GM12878 (cell line): ENCODE measurements around the gene LDLRAD3.

ENCODE experiments used
- BCL3 ChIP-seq: IDR thresholded peaks from 2 replicates; pipeline ENCODE4 v1.6.1; 2011; ENCODE audit warnings: borderline replicate concordance, low read depth, mild to moderate bottlenecking, moderate library complexity, low read length; ENCODE audit not compliant: insufficient read depth, poor library complexity, severe bottlenecking
- EZH2 ChIP-seq: IDR thresholded peaks from 2 replicates; pipeline ENCODE4 v1.6.1; 2012; ENCODE audit warnings: low read depth, mild to moderate bottlenecking, control low read depth, inconsistent platforms, low read length, borderline replicate concordance; ENCODE audit not compliant: control insufficient read depth
- POLR2A ChIP-seq: IDR thresholded peaks from 2 replicates; pipeline ENCODE4 v1.6.1; 2011; ENCODE audit warnings: low read depth, mild to moderate bottlenecking, low read length
- ZSCAN29 ChIP-seq: fragments of 450-650 bp; IDR thresholded peaks from 2 replicates; pipeline ENCODE4 v1.6.1; 2017; ENCODE audit warnings: mild to moderate bottlenecking, moderate library complexity
- ZZZ3 ChIP-seq: IDR thresholded peaks from 2 replicates; pipeline ENCODE4 v1.6.1; 2011; ENCODE audit warnings: low read depth; ENCODE audit not compliant: control insufficient read depth, insufficient read length

DNA sequence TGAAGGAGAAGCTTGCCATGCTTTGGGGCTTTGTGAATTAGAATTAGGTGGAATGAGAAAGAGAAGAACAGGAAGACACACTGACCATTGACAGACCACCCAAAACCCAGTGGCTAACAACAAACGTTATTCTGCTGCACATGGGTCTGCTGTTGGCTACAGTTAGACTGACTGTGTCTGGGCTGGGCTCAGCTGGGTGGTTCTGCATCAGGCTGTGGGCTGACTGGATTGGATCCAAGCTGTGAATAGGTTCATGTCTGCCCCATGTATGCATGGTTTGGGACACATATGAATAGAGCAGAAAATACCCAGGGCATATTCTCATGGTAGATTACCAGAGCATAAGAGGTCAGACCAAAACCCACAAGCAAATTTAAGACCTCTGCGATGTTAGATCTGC, 11.7 kb upstream of the LDLRAD3 start:
- TF ChIP-seq POLR2A (no peak), EZH2 (no peak), BCL3 (no peak), ZZZ3 (no peak), ZSCAN29 (no peak)
